SKM-1 treated with dmso at 0.1 percent for 144 hours (cell line): ENCODE data around the gene TLE2.

Experiments
- DNase-seq: peaks from one replicate; lab custom pipeline; 2025; ENCODE audit not compliant: unreplicated experiment; lab: John Stamatoyannopoulos, UW

The TLE2 gene

GRCh38 chr19:3029065-3029923 is at the start of gene TLE2:
TSS of gene TLE2 (minus strand) at chr19:3029280. CDS start at chr19:3028904, 376 bp downstream.
- DNase-seq = no peak

GRCh38 chr19:3075605-3076431 is 46.7 kb upstream of the TLE2 start:
- no peak for DNase-seq

- DNase-seq = no peak
Measured at GRCh38 chr19:3073931-3074595, 45.0 kb upstream of the TLE2 start.

GRCh38 chr19:3073159-3073563 is 44.1 kb upstream of the TLE2 start:
- no peak for DNase-seq

- DNase-seq = no peak
Measured at GRCh38 chr19:3071768-3072167, 42.7 kb upstream of the TLE2 start.

GRCh38 chr19:3068071-3068470 is 39.0 kb upstream of the TLE2 start:
- no peak for DNase-seq

- no peak for DNase-seq
Measured at GRCh38 chr19:3067563-3067962, 38.5 kb upstream of the TLE2 start.

GRCh38 chr19:3066482-3067049 is 37.5 kb upstream of the TLE2 start:
- no peak for DNase-seq

- no peak for DNase-seq
Measured at GRCh38 chr19:3065675-3066357, 36.7 kb upstream of the TLE2 start.

- no peak for DNase-seq
Measured at GRCh38 chr19:3064011-3064330, 34.9 kb upstream of the TLE2 start.

- DNase-seq = no peak
Measured at GRCh38 chr19:3062165-3063105, 33.4 kb upstream of the TLE2 start, which contains the start of gene TLE5. TSS of gene TLE5 (minus strand) at chr19:3062495. CDS start at chr19:3062200, 295 bp downstream.

GRCh38 chr19:3061182-3062161 is 32.4 kb upstream of the TLE2 start:
- DNase-seq = no peak

- DNase-seq = no peak
Measured at GRCh38 chr19:3060857-3061181, 31.7 kb upstream of the TLE2 start.

GRCh38 chr19:3059653-3060052 is 30.6 kb upstream of the TLE2 start:
- DNase-seq = no peak

- no peak for DNase-seq
Measured at GRCh38 chr19:3058821-3059314, 29.8 kb upstream of the TLE2 start.

- DNase-seq = no peak
Measured at GRCh38 chr19:3058009-3058820, 29.1 kb upstream of the TLE2 start.

GRCh38 chr19:3057275-3057714 is 28.2 kb upstream of the TLE2 start:
- DNase-seq = no peak
